ENCODE results near the gene RNASET2.
A peak's percentile ranks its signal among the peaks of the same experiment; 100 is the strongest.

RNASET2 gene

DNA sequence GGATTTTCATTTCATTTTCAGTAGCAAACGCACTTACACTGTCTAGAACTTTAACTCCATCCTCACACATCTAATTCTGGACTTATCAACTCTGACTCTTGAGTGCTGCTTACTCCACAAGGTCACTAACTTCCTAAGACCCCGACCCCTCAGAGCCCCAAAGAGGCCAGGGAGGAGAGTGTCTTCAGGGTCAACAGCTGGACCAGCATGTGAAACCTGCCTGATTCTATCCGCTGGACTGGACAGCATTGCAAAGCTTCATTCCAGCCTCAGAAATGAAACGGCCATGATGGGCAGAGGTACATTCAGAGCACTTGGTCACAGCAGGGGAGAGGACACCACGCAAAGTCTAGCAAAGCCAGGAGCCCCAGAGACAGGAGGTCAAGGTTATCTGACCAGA is 9.1 kb downstream of the RNASET2 start:
- DNase-seq (ENCODE audit: low read depth in 2 of 2) = no peak

DNA sequence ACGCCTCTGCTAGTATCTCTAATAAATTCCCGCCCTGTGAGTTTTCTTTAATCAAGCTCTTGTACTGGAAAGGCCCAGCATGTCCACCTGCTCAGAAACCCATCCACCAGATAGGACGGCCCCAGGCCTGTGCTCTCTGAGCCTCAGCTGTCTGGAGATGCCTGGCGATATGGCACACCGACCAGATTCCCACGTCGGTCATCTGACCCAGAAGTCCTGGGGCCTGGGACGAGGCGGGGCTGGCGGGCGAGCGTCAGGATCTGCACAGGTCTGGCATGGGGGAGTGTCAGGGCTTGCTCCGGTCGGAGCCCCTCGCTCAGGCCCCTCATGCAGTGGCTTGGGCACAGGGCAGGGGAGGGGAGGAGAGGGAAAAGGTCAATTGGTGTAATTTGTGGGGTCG is 10.2 kb downstream of the RNASET2 start:
- DNase-seq (ENCODE audit: low read depth in 2 of 2) = no peak

DNA sequence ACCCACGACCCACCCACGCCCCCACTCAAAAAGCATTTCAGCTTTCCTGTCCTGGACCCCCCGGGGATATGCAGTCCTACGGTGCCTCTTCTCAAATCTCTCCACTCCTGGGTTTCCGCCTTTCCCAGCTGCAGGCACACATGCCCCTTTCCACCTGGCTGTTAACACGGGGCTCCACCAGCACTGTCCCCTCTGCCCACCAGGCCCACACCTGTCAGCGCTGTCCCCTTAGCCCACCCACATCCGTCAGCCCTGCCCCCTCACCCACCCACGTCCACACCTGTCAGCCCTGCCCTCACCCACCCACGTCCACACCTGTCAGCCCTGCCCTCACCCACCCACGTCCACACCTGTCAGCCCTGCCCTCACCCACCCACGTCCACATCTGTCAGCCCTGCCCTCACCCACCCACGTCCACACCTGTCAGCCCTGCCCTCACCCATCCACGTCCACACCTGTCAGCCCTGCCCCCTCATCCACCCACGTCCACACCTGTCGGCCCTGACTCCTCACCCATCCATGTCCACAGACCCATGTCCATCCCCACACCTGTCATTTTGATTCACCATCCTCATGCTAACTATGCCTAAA is 11.6 kb downstream of the RNASET2 start:
- DNase-seq (ENCODE audit: low read depth in 2 of 2) = no peak

DNA sequence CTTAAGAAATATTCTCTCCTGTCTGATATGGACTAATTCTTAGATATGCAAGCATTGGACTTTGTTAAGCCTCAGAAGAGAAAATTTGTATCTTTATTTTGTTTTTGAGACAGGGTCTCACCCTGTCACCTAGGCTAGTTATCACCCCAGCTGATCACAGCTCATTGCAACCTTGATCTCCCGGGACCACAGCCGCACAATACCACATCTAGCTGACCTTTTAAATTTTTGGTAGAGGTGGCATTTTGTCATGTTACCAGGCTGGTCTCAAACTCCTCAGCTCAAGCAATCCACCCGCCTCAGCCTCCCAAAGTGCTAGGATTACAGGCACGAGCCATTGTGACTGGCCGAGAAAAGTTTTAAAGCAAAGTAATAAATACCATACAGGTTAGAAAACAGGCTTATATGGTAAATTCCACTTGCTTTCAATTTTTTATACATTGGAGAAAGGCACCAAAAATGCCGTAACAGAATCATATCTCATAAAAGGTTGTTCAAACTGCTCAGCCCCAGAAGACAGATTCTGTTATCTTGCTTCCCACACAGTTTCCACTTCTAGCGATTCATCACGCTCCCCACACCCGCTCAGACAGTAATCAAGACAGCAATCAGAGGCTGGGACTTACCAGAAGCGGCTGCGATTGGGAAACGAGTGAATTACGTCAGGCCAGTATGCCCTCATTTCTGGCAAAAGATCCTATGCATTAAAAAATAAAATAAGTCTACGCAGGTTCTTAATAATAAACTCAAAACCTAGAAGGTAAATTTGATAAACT is 13.8 kb downstream of the RNASET2 start:
- peak in 1 of 2 donors; percentile 47 for DNase-seq (ENCODE audit: low read depth in 2 of 2)

- DNase-seq (ENCODE audit: low read depth in 2 of 2) = no peak
Observed at GRCh38 chr6:166940643-166941068, 15.7 kb downstream of the RNASET2 start.

- no peak for DNase-seq (ENCODE audit: low read depth in 2 of 2)
Observed at GRCh38 chr6:166939894-166940293, 16.5 kb downstream of the RNASET2 start.

DNA sequence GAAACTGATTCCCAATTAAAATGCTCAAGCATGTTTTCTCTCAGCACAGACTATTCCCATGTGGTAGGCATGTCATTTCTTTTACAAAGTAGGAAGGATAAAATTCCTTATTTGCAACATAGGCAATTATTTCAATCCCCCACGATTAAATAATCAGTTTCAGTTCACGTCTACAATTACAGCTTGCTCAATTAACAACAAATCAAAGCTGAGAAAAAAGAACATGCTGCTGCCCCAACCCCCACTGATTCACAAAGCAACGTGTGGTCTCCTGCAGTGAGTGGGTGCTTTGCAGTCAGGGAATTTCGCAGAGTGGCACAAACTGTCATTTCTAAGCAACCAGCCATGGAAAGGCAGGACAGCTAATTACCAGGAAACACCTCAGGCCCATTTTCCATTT is 17.0 kb downstream of the RNASET2 start:
- DNase-seq (ENCODE audit: low read depth in 2 of 2) = no peak

DNA sequence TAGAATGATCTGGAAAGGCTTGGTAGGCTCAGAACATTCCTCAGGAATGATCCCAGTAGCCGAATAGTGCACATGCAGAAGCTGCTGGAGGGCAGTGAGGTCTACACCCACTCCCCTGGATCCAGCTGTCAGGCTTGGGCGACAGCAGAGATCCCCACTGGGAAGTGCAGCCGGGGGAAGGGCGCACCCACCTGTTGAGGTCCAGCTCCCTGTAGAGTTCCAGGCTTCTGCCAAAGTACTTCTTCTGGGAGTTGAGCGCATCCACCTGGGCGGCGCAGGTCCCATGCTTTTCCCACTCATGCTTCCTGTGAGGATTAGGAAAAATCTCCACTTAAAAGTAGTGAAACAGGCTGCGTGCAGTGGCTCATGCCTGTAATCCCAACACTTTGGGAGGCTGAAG is 17.6 kb downstream of the RNASET2 start:
- DNase-seq (ENCODE audit: low read depth in 2 of 2) = no peak

DNA sequence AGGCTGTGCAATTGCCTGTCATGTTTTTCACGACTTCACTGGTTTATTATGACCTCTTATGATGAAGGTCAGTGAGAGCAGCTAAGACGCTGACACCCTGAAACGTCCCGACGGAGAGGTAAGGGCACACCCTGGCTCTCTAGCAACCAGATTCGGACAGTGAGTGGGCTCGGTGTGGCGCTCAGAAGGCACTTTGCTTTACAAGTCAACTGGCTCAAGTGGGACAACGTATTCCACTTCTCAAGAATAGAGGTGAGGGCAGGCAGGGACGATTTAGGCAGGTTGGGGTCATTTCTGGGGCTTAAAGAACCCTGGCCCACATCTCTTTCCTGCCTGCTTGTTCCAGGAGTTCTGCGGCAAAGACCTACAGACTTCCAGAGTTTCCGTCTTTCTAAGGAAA is 18.2 kb downstream of the RNASET2 start:
- no peak for DNase-seq (ENCODE audit: low read depth in 2 of 2)

- DNase-seq (ENCODE audit: low read depth in 2 of 2) = no peak
Observed at GRCh38 chr6:166937746-166938145, 18.6 kb downstream of the RNASET2 start.

DNA sequence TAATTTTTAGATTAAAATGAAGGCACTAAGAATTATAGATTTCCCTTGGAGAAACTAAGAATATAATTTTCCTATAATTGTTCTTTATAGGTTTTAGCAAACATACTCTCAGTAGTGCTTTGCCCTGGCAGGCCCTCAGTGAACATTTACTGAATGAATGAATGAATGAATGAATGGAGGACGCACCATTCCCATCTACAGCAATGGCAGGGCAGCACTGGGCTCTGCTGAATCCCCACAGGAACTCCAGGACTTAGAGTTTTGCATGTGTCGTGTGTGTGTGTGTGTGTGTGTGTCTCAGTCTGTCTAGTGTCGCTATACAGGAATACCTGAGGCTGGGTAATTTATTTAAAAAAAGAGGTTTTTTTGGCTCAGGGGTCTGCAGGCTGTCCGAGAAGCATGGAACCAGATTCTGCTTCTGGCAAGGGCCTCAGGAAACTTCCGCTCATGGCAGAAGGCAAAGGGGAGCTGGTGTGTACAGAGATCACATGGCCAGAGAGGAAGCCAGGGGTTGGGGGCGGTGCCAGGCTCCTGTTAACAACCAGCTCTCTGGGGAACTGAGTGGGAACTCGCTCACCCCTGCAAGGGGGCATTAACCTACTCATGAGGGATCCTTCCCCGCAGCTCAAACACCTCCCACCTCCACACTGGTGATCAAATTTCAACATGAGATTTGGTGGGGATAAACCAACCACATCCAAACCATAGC is 20.1 kb downstream of the RNASET2 start:
- no peak for DNase-seq (ENCODE audit: low read depth in 2 of 2)

DNA sequence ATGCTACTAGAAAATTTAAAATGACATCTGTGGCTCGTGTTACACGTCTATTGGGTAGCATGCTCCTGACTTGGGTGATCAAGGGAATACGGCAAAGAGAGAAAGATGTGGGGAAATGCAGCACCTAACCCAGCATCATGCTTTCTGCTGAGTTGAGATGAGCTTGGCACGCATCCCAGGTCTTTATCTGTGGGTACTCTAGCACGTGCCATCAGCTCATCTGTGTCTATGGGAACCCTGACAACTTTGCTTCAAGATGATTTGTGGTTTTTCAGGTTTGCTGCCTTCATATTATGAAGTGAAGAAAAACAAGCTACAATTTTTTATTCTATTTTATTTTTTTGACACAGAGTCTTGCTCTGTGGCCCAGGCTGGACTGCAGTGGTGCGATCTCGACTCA is 21.0 kb downstream of the RNASET2 start:
- DNase-seq (ENCODE audit: low read depth in 2 of 2) = no peak

GRCh38 chr6:166934174-166934573 is 22.2 kb downstream of the RNASET2 start:
- no peak for DNase-seq (ENCODE audit: low read depth in 2 of 2)

DNA sequence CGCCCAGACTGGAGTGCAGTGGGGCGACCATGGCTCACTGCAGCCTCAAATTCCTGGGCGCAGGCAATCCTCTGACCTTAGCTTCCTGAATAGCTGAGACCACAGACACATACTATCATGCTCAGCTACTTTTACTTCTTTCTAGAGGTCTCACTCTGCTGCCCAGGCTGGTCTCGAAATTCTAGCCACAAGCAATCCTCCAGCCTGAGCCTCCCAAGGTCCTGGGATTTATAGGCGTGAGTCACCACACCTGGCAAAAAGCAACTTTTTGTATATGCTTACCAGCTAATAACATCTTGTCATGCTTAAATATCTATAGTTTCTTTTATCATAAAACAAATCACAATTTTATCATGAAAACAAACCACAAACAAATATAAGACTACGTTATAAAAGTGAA is 23.0 kb downstream of the RNASET2 start:
- DNase-seq (ENCODE audit: low read depth in 2 of 2) = no peak

- no peak for DNase-seq (ENCODE audit: low read depth in 2 of 2)
Observed at GRCh38 chr6:166932616-166933015, 23.7 kb downstream of the RNASET2 start.

- no peak for DNase-seq (ENCODE audit: low read depth in 2 of 2)
Observed at GRCh38 chr6:166932116-166932515, 24.2 kb downstream of the RNASET2 start.

DNA sequence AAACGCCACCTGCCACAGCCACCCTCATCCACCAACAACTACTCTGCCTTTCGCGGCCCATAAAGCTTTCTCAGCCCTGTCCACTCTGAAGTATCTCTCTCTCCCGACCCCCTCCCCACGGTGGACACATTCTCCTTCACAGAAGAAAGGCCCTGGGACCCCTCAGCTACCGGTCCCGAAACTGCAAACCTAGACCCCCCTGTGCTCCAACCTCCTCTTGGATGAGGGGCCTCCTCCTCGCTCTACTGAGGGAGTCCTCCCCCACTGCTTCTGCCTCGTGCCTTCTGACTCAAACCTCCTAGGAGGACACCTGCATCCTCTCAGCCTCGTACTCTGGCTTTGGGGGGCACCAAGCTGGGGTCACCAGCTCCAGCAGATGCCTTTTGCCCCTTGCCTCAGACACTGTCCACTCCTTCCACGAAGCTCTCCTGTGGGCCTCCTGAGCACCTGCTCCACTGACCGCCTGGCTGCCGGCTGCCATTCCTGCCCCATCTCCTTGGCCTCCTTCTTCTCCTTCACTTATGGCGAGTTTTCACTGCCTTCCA is 24.9 kb downstream of the RNASET2 start:
- DNase-seq (ENCODE audit: low read depth in 2 of 2) = no peak

DNA sequence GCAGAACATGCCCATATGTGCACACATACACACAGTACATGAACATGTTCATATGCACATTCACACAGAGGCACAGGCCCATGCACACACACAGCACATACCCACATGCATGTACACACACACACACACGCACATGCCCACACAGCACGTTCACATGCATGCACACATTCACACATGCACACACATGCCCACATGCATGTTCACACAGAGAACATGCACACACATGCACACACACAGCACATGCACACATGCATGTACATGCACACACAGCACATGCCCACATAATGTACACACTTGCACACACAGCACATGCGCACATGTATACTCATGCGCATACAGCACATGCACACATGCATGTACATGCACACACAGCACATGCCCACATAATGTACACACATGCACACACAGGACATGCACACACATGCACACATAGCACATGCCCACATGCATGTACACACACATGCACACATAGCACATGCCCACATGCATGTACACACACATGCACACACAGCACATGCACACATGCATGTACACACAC is 25.9 kb downstream of the RNASET2 start:
- no peak for DNase-seq (ENCODE audit: low read depth in 2 of 2)

- DNase-seq (ENCODE audit: low read depth in 2 of 2) = no peak
Observed at GRCh38 chr6:166929542-166930189, 26.7 kb downstream of the RNASET2 start.

GRCh38 chr6:166928644-166929541 is 27.5 kb downstream of the RNASET2 start:
- DNase-seq (ENCODE audit: low read depth in 2 of 2) = no peak
